ENCODE results near the gene RNASEH2C.
"Not testable (repeated sequence)": the region's sequence is repeated elsewhere in the genome, so short reads cannot be mapped to it uniquely, and the experiment has no call there.

The RNASEH2C gene

DNA sequence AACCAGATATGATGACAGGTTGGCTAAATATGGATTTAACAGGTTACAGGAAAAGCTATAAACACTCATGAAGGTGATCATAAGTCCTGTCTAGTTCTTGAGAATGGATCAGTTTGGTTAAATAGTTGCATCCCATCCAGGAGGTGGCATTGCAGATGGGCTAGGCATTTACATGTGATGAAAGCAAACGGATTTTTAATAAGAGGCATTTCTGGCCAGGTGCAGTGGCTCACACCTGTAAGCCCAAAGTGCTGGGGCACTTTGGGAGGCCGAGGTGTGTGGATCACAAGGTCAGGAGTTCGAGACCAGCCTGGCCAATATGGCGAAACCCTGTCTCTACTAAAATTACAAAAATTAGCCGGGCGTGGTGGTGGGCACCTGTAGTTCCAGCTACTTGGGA lies 37.1 kb downstream of the RNASEH2C start:
- DNase-seq (ENCODE audit: low spot score), result not testable (repeated sequence)

GRCh38 chr11:65680192-65680743 lies 40.3 kb downstream of the RNASEH2C start:
- DNase-seq (ENCODE audit: low spot score), result no peak

DNA sequence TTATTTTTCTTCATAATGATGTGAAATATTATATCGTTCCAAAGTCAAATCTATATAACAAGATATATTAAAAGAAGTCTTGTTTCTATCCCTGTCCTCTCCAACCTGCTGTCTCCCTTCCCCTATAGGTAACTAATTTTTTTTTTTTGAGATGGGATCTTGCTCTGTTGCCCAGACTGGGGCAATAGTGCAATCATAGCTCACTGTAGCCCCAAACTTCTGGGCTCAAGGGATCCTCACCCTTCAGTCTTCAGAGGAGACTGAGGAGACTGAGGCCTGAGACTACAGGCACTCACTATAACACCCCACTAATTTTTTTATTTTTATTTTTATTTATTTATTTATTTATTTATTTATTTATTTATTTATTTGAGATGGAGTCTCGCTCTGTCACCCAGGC lies 47.6 kb downstream of the RNASEH2C start:
- DNase-seq (ENCODE audit: low spot score), result no peak

- no peak for DNase-seq (ENCODE audit: low spot score)
These were observed 48.3 kb downstream of the RNASEH2C start for GRCh38 chr11:65672180-65672860.
